Measurements from ENCODE around the gene CNOT6.

DNA sequence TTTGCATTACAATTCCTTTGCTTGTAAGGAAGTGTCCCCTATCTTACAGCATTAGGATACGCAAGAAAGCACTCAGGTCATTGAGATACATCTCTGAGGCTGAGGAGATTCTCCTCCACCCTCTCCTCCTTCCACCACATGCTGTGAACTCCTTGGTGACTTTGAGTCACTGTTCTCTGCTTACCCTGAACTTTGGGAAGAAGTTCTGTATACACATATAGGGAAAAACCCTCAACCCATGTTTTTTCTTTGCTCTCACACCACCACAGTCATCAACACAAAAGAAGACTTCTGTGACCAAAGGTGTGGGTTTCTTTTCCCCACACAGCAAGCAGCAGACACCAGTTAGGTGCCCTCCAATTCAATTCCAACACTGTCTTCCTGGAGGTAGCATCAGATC lies 38.1 kb downstream of the CNOT6 start:
- TF ChIP-seq, protein P1, sequence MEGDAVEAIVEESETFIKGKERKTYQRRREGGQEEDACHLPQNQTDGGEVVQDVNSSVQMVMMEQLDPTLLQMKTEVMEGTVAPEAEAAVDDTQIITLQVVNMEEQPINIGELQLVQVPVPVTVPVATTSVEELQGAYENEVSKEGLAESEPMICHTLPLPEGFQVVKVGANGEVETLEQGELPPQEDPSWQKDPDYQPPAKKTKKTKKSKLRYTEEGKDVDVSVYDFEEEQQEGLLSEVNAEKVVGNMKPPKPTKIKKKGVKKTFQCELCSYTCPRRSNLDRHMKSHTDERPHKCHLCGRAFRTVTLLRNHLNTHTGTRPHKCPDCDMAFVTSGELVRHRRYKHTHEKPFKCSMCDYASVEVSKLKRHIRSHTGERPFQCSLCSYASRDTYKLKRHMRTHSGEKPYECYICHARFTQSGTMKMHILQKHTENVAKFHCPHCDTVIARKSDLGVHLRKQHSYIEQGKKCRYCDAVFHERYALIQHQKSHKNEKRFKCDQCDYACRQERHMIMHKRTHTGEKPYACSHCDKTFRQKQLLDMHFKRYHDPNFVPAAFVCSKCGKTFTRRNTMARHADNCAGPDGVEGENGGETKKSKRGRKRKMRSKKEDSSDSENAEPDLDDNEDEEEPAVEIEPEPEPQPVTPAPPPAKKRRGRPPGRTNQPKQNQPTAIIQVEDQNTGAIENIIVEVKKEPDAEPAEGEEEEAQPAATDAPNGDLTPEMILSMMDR (IDR thresholded peaks at IDR 0.05 in 4 of 5, conservative IDR thresholded peaks at IDR 0.05 in 1 of 5) = no peak
- no peak for TF ChIP-seq POLR2A (IDR thresholded peaks at IDR 0.05)
